GM21367 (cell line): ENCODE data around the gene FBXO33.

Experiments
- ATAC-seq: cut with Tn5 transposase; IDR thresholded peaks from one replicate; pipeline ENCODE4 v1.9.1; 2021; ENCODE audit not compliant: unreplicated experiment

Gene FBXO33, protein sequence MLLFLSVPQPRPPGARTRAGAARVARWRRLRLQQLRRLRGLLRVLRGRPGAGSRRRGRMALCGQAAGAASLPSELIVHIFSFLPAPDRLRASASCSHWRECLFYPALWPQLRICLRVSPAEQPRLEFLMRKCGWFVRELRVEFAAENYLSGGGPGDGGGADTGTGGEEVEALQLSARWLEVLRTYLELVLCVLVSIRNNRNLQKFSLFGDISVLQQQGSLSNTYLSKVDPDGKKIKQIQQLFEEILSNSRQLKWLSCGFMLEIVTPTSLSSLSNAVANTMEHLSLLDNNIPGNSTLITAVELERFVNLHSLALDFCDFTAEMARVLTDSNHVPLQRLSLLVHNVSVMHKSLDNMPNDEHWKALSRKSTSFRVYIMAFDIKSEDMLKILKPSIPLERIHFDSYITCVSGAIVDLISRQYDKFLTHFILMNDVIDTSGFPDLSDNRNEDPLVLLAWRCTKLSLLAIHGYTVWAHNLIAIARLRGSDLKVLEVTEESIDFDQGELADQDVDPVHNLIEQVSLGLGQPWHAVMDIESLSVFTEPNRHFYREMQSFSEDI

DNA sequence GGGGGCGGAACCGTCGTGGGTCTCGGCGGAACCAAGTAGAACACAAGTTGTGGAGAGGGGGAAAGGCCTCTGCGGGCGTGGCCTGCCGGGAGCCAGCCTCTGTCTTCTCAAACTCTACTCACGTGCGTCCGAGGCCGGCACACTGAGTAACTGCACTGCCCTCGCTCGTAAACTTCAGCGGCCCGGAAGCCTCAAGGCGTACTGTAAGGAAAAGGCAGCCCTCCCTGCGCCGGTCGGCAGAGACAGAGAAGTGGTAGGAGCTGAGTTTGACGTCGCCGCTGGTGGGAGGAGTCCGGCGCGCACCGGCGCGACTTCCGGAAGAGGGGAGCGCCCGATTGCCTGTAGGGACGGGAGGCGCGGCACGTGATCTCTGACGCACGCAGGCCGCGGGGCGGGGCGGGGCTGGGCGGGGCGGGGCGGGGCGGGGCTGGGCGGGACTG lies at the start of gene FBXO33:
TSS of gene FBXO33 (minus strand) at position 255 of the 440 bp plus-strand sequence. CDS start 271 bp downstream, outside the sequence.
- ATAC-seq, result peak; percentile 77

GRCh38 chr14:39474416-39474911 lies 42.2 kb upstream of the FBXO33 start:
- ATAC-seq, result peak; percentile 92

DNA sequence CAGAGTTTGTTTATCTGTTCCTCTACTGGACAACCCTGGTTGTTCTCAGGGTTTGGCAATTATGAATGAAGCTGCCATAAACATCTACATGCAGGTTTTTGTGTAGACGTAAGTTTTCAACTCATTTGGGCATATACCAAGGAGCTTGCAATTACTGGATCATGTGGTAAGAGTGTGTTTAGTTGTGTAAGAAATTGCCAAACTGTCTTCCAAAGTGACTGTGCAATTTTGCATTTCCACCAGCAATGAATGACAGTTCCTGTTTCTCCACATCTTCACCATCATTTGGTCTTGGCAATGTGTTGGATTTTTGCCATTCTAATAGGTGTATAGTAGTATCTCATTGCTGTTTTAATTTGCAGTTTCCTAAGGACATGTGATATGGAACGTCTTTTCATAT lies 39.8 kb upstream of the FBXO33 start:
- no peak for ATAC-seq

- ATAC-seq, result peak; percentile 97
Measured at GRCh38 chr14:39469094-39469710, 37.0 kb upstream of the FBXO33 start.

- ATAC-seq, result peak; percentile 56
Measured at GRCh38 chr14:39467889-39468524, 35.8 kb upstream of the FBXO33 start.

- ATAC-seq, result no peak
Measured at GRCh38 chr14:39459795-39460478, 27.7 kb upstream of the FBXO33 start.

- no peak for ATAC-seq
Measured at GRCh38 chr14:39456702-39457250, 24.5 kb upstream of the FBXO33 start.

DNA sequence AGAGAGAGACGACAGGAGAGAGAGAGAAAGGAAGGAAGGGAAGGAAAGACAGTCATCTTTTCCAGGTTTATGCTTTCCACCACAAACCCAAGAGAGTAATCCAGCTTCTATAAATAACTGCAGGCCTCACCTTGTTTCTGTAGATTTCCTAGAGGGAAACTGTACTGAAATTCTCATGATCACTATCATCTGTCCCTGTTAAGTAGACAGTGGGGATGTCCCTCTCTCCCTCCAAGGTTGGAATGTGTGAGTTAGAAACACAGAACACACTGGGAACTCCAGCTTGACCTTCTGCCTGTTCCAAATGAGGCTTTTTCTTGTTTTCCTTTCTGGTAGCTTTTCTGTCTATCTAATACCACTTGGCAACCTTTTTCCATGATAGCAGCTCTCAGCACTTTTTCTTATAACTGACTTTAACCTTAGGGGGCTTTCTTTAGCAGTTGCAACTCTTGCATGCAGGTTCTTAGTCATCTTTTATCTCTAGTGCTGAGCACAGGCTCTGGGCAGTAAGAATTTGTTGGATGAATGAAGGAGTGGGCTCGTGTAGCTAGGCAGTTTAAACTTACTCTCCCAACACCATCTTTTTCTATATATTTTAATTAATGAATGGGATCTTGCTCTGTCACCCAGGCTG lies 22.8 kb upstream of the FBXO33 start:
- no peak for ATAC-seq

DNA sequence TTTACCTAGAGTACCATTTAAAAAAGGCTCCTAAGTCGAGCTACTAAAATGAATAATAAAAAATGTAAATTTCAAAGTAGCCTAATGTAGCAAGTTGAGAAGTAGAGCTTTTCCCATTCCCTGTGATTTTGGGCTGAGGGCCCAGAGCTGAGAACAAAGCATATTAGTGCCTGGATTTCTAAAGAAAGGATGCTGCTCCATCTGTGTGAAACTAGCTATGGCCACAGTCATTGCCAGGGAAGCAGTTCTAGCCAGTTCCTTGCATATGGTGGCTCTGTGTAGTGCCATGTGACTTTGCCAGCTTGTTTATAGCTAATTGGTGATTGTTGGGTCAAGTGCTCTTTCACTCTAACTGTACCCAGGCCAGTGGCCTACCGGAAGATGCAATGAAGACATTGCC lies 20.4 kb upstream of the FBXO33 start:
- ATAC-seq, result no peak

DNA sequence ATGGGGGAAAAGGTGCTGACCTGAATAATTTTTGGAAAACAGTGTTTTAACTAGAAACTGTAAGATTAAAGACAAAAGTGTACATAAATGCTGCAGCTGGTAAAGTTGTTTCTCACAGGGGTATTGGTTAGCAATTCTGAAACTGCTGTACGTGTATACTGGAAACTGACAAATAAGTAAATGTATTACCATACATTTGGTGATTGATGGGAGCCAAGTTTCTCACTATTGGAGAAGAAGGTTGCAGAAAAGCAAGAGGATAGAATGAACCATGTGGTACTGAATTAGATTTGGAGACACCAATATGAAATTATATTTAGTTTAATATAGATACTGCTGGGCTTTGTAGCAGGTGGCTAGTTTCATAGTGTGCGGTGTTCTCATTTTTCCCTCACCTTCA lies 19.6 kb upstream of the FBXO33 start:
- peak; percentile 57 for ATAC-seq

GRCh38 chr14:39447175-39447661 lies 15.0 kb upstream of the FBXO33 start:
- ATAC-seq, result no peak

- peak; percentile 63 for ATAC-seq
Measured at GRCh38 chr14:39446131-39446744, 14.0 kb upstream of the FBXO33 start.

DNA sequence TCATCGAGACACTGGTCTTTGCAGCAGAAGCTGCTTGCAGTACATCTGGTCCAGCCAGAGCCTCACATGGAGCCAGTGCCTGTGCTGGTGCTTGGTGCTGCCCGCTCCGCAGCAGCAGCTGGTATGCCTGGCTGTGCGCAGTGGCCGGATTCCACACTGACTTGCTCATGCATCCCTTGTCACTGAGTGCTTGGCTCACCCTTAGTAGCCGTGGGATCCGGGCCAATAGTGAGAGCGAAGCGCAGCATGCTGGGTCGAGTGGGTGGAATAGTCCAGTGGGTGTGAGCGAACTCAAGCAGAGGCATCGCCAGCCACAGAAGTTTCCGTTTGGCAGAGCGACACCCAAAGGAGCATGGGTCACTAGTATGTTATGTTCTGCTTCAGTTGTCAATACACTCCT lies 10.1 kb upstream of the FBXO33 start:
- no peak for ATAC-seq

- no peak for ATAC-seq
Measured at GRCh38 chr14:39441805-39442204, 9.6 kb upstream of the FBXO33 start.

DNA sequence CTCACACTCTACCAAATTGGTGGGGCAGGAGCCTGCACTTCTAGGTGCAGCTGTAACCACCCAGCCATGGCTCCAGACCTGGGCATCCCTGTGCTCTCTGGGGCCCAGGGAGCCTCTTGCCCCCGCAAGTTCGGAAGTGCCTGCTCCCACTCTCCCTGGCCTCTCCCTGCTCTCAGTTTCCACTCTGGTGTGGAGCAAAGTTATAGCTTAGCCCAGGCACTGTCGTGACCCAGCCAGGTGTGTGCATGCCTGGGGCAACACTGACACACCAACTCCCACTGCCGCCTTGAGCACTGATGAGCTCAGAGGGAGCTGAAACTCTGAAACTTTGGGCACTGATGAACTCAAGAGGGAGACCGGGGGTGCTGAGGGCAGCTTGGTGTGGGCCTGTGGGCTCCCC lies 8.7 kb upstream of the FBXO33 start:
- ATAC-seq, result no peak

DNA sequence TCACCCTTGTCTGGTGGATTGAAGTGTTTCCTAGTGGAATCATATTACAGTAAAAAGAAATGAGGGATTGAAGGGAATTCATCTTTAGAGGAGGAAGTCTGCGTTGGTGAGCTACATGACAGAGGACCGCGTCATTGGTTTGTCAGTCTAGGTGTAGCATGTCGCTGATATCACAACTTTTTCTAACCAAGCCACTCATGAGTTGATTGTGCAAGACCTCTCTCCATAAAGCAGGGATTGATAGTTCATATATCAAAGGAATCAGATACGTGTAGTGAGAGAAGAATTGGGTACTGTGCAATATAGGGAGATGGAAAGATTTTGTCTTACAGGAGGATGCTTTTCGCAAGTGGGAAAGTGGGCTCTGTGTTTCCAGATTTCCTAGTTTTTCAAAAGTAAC lies 3.0 kb upstream of the FBXO33 start:
- no peak for ATAC-seq

- ATAC-seq, result no peak
Measured at GRCh38 chr14:39434401-39434800, 2.2 kb upstream of the FBXO33 start.

- no peak for ATAC-seq
Measured at GRCh38 chr14:39433452-39433813, 1.2 kb upstream of the FBXO33 start.

DNA sequence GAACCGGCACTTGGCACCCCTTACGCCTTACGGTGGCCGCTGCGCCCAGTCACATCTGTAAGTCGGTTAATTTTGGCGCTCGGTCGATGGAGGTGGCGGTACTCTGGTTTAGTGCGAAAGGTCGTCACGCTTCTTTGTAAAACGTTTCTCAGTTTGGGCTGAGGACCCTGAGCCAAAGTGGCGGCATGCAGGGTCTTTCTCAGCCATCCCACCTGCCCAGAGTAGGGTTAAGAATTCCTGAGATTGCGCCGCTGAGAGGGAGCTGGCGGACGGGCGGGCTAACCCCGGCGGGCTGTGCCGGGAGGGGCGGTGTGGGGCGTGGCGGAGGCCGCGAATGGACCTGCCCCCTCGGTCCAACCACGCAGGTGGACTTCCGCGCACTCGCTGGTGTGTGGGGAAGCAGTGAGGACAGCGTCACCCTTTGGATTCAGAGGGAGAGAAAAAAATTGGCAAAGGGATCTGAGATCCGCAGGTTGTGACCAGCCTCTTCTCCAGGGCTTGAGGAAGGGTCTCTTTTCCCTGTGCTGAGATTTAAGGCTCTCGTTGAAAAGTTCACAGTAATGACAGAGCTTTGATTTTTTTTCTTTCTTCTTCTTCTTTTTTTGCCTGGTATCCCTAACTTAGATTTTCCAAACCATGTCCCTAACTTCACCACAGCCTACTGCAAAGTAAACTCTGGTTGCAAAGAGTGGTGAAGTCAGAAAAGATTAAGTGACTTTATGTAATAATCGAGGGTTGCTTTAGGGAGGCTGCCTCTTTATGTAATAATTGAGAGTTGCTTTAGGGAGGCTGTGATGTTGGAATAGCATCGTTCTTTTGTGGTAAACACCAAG lies 602 bp upstream of the FBXO33 start:
- peak; percentile 56 for ATAC-seq
